OCI-LY1 (cell line): ENCODE measurements around the gene RMDN3.

Experiments used
- EZH2 ChIP-seq: fragments of 200-600 bp; sonication (generic), shearing (Covaris generic); IDR thresholded peaks from 2 replicates; pipeline ENCODE4 v1.8.0; 2017; ENCODE audit warnings: borderline replicate concordance, mixed run types, mild to moderate bottlenecking, antibody characterized with exemption, low read length, moderate library complexity, mixed read lengths
- TF ChIP-seq, protein P1 (sequence below): fragments of 200-600 bp; sonication (generic), shearing (Covaris generic); IDR thresholded peaks from 2 replicates; pipeline ENCODE4 v1.5.1; 2017; ENCODE audit warnings: mild to moderate bottlenecking, antibody characterized with exemption, low read length, moderate library complexity, mixed read lengths

- TF ChIP-seq, protein P1, sequence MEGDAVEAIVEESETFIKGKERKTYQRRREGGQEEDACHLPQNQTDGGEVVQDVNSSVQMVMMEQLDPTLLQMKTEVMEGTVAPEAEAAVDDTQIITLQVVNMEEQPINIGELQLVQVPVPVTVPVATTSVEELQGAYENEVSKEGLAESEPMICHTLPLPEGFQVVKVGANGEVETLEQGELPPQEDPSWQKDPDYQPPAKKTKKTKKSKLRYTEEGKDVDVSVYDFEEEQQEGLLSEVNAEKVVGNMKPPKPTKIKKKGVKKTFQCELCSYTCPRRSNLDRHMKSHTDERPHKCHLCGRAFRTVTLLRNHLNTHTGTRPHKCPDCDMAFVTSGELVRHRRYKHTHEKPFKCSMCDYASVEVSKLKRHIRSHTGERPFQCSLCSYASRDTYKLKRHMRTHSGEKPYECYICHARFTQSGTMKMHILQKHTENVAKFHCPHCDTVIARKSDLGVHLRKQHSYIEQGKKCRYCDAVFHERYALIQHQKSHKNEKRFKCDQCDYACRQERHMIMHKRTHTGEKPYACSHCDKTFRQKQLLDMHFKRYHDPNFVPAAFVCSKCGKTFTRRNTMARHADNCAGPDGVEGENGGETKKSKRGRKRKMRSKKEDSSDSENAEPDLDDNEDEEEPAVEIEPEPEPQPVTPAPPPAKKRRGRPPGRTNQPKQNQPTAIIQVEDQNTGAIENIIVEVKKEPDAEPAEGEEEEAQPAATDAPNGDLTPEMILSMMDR = no peak
- TF ChIP-seq EZH2 = no peak
Observed at GRCh38 chr15:40706121-40706520, 48.9 kb downstream of the RMDN3 start.
